Transverse colon (tissue), 4 donors: ENCODE measurements around the gene SYPL1. TPM values are rescaled to one million over a fixed set of nuclear protein-coding genes. Genes with fewer than 3 reads are reported as not detected.

Source experiments
- DNase-seq: peaks from one replicate; pipeline ENCODE4 v3.0.0-alpha.2; 2019
- H3K27ac ChIP-seq, 4 donors: fragments of 200-600 bp; sonication (generic); 2 replicates each; pipeline ENCODE4 v1.5.1; 2016 to 2018; ENCODE audit warnings: inconsistent platforms in 4 of 4
- H3K27me3 ChIP-seq: fragments of 200-600 bp; sonication (generic); 2 replicates; pipeline ENCODE4 v1.5.1; 2017; ENCODE audit warnings: inconsistent platforms
- H3K36me3 ChIP-seq, 4 donors: fragments of 200-600 bp; sonication (generic); 2 replicates each; pipeline ENCODE4 v1.5.1; 2017 to 2019; ENCODE audit warnings: inconsistent platforms in 4 of 4
- H3K4me1 ChIP-seq, 4 donors: fragments of 200-600 bp; sonication (generic); 2 replicates each; pipeline ENCODE4 v1.5.1; 2017 to 2020; ENCODE audit warnings: inconsistent platforms in 4 of 4
- H3K4me3 ChIP-seq, 4 donors: fragments of 200-600 bp; sonication (generic); 1 replicate in 1 of 4; 2 replicates in 3 of 4; pipeline versions ENCODE4 v1.5.1 to v1.6.1; 2017 to 2019; ENCODE audit warnings: inconsistent platforms in 4 of 4
- H3K9me3 ChIP-seq, 2 donors: fragments of 200-600 bp; sonication (generic); 2 replicates each; pipeline ENCODE4 v1.5.1; 2017 to 2019; ENCODE audit warnings: inconsistent platforms in 2 of 2
- CTCF ChIP-seq, 5 experiments: fragments of 200-600 bp in 3 of 5; fragments of 450-650 bp in 2 of 5; sonication (generic) in 3 of 5; IDR thresholded peaks; 1 replicate in 2 of 5; 2 replicates in 3 of 5; pipeline ENCODE4 v1.5.1; 2016 to 2017; ENCODE audit warnings: antibody characterized with exemption in 5 of 5, inconsistent platforms in 3 of 5, mild to moderate bottlenecking in 2 of 5, moderate library complexity in 1 of 5
- EP300 ChIP-seq: sonication (generic); formaldehyde crosslinking; IDR thresholded peaks from one replicate; pipeline ENCODE4 v1.6.1; 2017; ENCODE audit warnings: antibody characterized with exemption, low read depth
- POLR2A ChIP-seq: fragments of 450-650 bp; IDR thresholded peaks from one replicate; pipeline ENCODE4 v1.6.1; 2016; ENCODE audit warnings: antibody characterized with exemption, mild to moderate bottlenecking, moderate library complexity
- POLR2AphosphoS5 ChIP-seq, 3 donors: sonication (generic); formaldehyde crosslinking; IDR thresholded peaks; one replicate each; pipeline ENCODE4 v1.6.1; 2016; ENCODE audit warnings: antibody characterized with exemption in 3 of 3
- WGBS, 2 donors: methylation state at CpG; one replicate each; pipeline ENCODE4 v1.1.5; 2018; ENCODE audit warnings: low coverage in 1 of 2; 5-methylcytosine and 5-hydroxymethylcytosine counted together
- in situ Hi-C, 4 donors: fragments of 200-750 bp; cut with MboI; loops; one replicate each; pipeline versions ENCODE4 v1.15.0 to v1.15.1; 2017; ENCODE audit warnings: low sequenced_read_pairs in 3 of 4, low pct_ligation_motif_present in 1 of 4, low pct_unique_long_range_greater_than_20kb in 1 of 4
- intact Hi-C: fragments of 100-400 bp; cut with DNase I; formaldehyde crosslinking; loops from one replicate; pipeline ENCODE4 v1.15.1; 2023; ENCODE audit warnings: low total_unique reads
- total RNA-seq, 4 donors: library from RNA; depleted of rRNA; stranded (reverse); fragments of >200 nt; gene quantifications; one replicate each; pipeline ENCODE4 v1.1.0, GENCODE V29; 2016

The SYPL1 gene
- total RNA-seq, 4 donors from 2014 or later: 36.7 to 81.8 (median 59.5) TPM

GRCh38 chr7:106102387-106102966, 9.6 kb downstream of the SYPL1 start:
- in situ Hi-C loops (no loop called here), intact Hi-C loops (no loop called here)
- H3K36me3 ChIP-seq: peaks cover 0 to 2% (median 0%) of the 10 kb centered on the region in 4 donors
- H3K4me1 ChIP-seq: peaks cover 11 to 52% (median 18%) of the 10 kb centered on the region in 4 donors
- H3K4me3 ChIP-seq: no peak overlapping the region
- WGBS, 2 donors: 87 to 100% methylated on average over 2 to 6 of the region's 6 CpGs
- no peak for DNase-seq
- no peaks in the 10 kb centered on the region for H3K27me3 ChIP-seq
- H3K27ac ChIP-seq: no peak overlapping the region
- TF ChIP-seq CTCF (IDR thresholded peaks at IDR 0.05) (no peak), POLR2AphosphoS5 (IDR thresholded peaks at IDR 0.05) (no peak), POLR2A (no peak), EP300 (no peak)
- no peaks in the 10 kb centered on the region for H3K9me3 ChIP-seq

- 81 to 86% methylated on average over 3 of the region's 3 CpGs for WGBS, 2 donors
- intact Hi-C loops (no loop called here), in situ Hi-C loops (no loop called here)
- H3K36me3 ChIP-seq: peaks cover 0 to 10% (median 0%) of the 10 kb centered on the region in 4 donors
- H3K9me3 ChIP-seq: no peaks in the 10 kb centered on the region
- no peak overlapping the region for H3K4me3 ChIP-seq
- H3K27ac ChIP-seq: no peak overlapping the region
- DNase-seq: no peak
- TF ChIP-seq POLR2AphosphoS5 (IDR thresholded peaks at IDR 0.05) (no peak), CTCF (IDR thresholded peaks at IDR 0.05) (no peak), POLR2A (no peak), EP300 (no peak)
- H3K4me1 ChIP-seq: peaks cover 11 to 52% (median 18%) of the 10 kb centered on the region in 4 donors
- no peaks in the 10 kb centered on the region for H3K27me3 ChIP-seq
Measured at GRCh38 chr7:106101726-106102125, 10.4 kb downstream of the SYPL1 start.

- Histone ChIP-seq H3K4me1 (peaks cover 11 to 48% (median 18%) of the 10 kb centered on the region in 4 donors), H3K27ac (peak overlapping the region in 3 of 4 donors; percentile 10 to 26 (median 20)), H3K36me3 (peaks cover 0 to 16% (median under 1%) of the 10 kb centered on the region in 4 donors), H3K27me3 (no peaks in the 10 kb centered on the region), H3K4me3 (no peak overlapping the region), H3K9me3 (no peaks in the 10 kb centered on the region)
- in situ Hi-C loops (no loop called here), intact Hi-C loops (no loop called here)
- WGBS, 2 donors: 56 to 72% methylated on average over 4 to 5 of the region's 5 CpGs
- TF ChIP-seq POLR2AphosphoS5 (IDR thresholded peaks at IDR 0.05) (no peak), EP300 (no peak), CTCF (IDR thresholded peaks at IDR 0.05) (no peak), POLR2A (no peak)
- no peak for DNase-seq
Measured at GRCh38 chr7:106100863-106101629, 11.1 kb downstream of the SYPL1 start.

GRCh38 chr7:106099539-106099938, 12.6 kb downstream of the SYPL1 start:
- Histone ChIP-seq H3K36me3 (peaks cover 0 to 31% (median 5%) of the 10 kb centered on the region in 4 donors), H3K4me3 (no peak overlapping the region), H3K27ac (no peak overlapping the region), H3K9me3 (no peaks in the 10 kb centered on the region), H3K4me1 (peaks cover 6 to 36% (median 14%) of the 10 kb centered on the region in 4 donors), H3K27me3 (no peaks in the 10 kb centered on the region)
- no peak for DNase-seq
- intact Hi-C loops (no loop called here), in situ Hi-C loops (no loop called here)
- WGBS, 2 donors: 91 to 100% methylated on average over 3 of the region's 3 CpGs
- TF ChIP-seq POLR2AphosphoS5 (IDR thresholded peaks at IDR 0.05) (no peak), CTCF (IDR thresholded peaks at IDR 0.05) (no peak), POLR2A (no peak), EP300 (no peak)
